Activated CD4-positive, alpha-beta T cell treated with anti-CD3 and anti-CD28 coated beads for 24 hours (primary cell): ENCODE data around the gene HUS1.

Source experiments
- DNase-seq, 2 donors: peaks; one replicate each; pipeline ENCODE4 v3.0.0-alpha.2; 2020; ENCODE audit warnings: low read depth in 2 of 2

The HUS1 gene

DNA sequence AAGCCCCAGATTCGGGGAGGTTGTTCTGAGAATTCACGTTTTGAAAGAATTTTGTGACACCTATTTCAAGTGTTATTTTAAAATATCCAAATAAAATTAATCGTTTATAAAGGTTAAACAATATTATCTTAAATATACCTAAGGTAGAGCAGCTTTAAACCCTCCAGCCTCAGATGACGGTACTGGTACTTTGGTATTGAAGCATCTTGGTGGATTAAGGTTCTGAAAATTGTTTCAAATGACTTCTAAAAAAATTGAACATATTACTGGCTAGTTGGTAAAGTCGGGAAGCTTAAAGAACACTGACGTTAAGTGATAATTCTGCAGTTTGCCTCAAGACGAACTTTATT lies 392 bp upstream of the HUS1 start:
- DNase-seq, result no peak

DNA sequence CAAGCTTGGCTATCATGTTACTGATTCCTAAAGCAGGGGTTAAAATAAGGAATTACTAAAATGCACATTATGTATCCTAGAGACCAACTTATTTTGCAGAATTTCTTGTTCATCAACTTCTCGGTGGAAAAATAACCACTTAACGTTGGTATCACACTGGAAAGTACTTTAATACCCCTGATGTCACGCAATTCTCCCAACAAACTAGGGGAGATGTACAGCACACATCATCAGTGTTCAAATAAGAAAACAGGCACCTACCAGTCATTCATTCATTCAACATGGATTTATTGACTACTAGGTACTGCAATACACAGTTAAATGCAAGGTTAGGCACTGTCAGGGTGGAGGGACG lies 648 bp downstream of the HUS1 start:
- no peak for DNase-seq

DNA sequence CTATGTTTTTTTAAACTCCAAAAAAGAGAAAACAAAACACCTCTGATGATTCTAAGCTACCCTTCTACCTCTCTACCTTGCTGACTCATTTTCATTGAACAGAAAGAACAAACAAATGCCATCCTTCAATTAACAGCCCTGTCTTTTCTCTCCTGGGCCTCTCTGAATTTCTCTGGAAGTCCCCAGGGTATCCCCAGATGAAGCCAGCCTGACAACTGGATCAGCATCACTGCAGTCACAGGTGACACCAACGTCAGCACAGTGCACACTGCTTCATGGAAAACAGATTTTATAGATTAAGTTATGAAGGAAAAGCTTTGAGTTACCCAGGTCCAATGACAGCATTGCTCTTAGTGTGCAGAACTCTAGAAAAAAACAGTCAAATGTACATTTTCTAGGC lies 5.7 kb downstream of the HUS1 start:
- no peak for DNase-seq

DNA sequence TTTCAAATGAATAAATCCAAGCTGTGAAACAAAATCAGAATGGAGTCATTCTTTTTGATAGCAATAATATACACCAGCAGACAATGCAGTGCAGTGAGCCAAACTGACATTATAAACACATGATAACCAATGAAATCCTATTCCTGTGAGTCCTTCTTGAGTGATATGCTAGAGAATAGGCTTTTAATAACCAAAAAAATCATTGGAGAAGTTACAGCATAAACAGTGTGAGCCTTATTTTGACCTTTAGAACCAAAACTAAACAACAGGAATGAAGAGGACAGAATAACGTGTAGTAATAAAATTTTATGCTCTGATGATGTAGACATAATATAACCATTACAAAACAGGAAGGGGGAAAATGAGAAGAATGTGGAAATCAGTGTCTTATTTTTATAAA lies 8.7 kb downstream of the HUS1 start:
- DNase-seq, result no peak

DNA sequence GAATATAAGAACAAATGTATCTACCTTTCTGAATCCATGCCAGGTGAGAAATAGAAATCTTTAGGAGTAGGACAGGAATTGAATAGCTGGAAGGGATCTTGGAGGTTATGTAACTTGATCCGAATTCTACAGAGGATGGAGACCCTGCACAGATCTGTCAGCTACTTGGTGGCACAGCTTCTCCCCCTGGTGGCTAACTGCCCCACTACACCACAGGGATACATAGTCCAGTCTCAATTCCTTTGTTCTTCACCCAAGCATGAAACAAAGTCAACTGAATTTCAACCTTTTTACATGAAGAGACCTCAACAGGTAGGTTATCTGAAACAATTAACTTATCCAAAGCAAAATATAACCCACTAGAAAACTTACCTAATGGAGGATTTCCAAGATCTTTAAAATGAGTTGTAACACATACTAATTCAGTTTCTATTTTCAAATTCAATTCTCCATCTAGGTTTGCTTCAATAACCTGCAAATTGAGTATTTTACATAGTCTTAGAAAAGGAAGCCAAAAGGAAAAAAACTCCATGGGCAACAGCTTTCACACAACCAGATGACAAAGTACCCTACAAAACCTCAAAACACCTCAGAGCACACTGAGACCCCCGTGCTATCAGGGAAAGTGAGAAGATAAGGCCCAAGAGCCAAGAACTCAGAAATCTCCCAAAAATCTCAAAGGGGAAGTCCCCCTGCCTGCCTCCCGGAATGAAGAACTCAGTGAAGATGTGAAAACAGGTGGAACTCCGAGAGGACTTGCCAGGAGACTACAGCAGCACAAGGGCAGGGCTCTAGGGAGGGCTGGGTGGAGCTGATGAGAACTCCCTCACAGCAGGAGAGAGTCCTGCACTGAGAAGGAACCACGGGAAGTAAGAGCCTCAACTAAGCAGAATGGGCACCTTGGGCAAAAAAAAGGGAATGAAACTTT lies 10.3 kb downstream of the HUS1 start:
- DNase-seq, result peak; percentile 31 to 38

DNA sequence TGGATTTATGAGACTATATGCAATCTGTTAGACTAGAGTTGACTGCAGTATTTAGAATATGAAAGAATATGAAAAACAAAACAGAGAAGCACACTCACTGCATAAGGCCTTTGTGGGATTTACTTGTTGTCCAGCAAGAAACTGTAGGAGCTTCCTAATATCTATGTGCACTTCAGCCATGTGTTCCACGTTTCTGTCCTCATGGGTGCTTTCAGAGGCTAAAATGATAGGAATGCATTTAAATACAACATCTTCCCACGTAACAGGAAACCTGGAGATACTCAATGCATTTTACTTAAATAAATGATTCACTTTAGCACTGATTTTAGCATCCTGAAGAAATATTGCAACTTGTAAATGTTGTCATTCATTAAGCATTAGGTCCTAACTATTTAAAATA lies 11.7 kb downstream of the HUS1 start:
- DNase-seq, result no peak

DNA sequence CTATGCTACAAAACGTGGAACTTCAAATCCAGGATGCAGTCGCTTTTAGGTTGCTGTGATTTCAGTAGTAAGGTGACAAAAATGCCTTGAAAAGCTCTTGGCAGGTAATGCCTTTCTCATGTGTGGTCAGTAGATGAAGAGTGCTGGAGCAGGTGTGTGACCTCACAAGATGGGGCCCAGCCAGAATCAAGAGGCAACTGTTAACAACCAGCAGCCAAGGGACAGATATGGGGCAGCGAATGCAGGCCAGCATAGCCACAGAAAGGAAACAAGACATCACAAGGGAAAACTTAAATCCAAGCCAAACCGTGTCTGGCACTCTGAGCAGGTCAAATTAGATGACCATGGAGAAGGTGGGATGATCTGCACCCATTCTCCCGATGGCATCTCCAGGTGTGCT lies 12.3 kb downstream of the HUS1 start:
- DNase-seq, result no peak

DNA sequence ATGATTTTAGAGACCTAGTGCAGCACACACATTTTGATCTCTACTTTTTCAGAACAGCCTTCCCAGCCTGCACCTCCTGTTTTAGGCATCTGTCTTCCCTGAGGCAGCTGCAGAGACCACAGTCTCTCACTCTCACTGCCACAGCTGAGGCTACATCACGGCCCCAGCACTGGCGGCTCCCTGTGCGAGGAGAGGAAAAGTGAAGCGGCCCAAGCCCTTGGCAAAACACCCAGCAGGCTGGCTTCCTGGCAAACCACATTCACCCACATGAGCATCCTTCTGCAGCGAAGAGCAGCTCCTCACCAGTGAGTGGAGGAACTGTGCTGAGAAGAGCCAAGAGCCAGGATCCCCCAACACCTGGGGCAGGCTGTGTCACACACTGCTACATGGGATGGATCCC lies 14.0 kb downstream of the HUS1 start:
- no peak for DNase-seq

DNA sequence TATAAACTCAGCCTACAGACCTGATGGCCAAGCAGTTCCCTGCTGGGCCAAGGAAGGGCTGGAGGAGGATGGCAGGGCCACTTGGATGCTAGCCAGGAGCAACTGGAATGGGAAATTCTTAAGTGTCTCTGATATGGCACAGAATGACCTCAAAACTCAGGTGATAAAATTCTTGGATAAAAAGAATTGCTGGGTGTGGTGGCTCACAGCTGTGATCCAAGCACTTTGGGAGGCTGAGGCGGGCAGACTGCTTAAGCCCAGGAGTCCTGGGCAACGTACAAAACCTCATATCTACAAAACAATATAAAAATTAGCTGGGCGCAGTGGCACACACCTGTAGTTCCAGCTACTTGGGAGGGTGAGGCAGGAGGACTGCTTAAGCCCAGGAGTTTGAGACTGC lies 17.2 kb downstream of the HUS1 start:
- DNase-seq, result no peak

DNA sequence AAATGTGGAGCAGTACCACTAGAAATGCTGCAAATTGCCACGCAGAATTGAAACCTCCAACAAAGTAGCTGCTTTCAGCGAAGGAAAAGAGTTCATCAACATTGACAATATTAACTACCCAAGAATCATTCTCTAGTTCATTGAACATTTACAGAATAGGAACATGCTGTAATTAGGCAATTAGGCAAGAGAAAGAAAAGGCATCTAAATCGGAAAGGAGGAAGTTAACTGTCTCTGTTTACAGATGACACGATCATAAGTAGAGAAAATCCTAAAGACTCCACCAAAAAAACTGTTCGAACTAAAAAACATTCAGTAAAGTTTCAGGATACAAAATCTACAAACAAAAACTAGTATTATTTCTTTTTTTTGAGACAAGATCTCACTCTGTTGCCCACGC lies 22.3 kb downstream of the HUS1 start:
- no peak for DNase-seq

DNA sequence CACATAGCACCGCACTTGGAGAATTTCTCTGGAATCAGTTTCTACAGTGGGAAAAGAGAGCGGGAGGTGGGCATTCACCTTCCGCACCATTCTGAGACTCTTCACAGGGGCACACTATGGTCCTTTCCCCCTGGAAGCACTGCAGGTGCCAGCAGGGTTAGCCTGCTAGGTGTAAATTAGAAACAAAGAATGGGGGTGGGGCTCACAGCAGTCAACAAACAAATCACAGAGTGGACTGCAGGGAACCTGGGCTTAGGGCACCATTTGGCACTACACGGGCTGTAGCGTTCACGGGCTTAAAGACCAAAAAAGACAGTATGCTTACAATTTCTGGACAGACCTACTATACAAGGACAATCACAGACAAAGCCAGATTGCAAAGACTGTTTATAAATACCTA lies 23.2 kb downstream of the HUS1 start:
- no peak for DNase-seq

DNA sequence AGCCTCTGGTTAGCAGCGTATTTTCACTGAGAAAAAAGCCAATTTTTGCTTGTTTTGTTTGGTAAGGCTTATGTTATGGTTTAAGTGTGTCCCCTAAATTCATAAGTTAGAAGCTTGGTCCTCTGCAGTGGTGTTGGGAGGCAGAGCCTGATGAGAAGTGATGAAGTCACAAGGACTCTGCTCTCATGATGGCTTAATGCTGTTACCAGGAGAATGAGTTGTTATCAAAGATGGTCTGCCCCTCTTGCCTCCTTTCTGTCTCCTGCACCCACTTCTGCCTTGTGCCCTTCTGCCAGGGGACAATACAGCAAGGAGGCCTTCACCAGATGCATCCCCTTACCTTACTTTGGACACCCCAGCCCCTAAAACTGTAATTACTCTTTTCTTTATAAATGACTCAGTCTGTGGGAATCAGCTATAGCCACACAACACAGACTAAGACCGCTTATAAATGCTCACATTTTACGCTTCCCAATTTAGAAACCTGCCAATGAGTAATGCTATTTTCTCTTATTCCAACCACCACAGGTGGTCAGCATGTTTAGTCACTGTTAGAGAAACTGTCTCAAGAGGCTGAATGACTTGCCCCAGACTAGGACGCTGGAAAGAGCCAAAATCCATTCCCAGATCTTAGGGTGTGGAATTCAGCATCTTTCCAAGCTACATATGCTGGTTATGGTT lies 25.0 kb downstream of the HUS1 start:
- no peak for DNase-seq

DNA sequence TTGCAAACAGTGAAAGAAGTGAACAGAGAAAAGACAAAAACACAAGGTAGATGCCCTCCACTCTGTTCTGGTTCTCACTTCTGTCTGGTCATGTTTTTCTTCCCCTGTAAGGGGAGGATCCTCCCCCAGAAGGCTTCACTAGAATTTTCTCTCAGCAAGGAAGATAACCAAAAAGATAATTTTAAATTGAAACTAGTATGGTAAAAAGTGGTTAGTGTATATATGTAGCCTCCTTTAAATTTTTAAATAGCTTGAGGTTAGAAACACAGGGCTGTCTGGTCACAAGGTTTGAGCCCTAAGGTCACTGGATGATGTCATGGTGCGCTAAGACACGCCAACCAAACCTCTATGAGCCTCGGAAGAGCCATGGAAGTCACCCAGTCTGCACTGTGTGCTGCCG lies 25.6 kb downstream of the HUS1 start:
- no peak for DNase-seq

DNA sequence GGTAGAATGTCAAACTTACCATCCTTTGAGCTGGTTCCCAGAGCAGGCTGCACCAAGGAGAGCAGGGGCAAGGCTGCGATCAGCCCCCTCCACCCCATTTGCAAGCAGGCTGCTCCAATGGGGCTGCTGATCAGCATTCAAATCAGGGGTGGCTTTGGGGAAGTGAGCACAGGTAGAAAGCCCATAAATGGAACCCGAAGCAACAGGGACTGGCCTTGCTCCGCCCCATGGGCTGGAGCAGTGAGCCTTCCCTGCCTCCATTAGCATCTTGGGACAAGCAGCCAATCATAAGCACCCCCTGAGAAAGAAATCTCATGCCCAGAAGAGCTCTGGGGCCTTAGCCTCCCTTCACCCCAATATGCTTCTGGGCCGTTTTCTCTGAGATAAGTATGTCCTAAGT lies 27.2 kb downstream of the HUS1 start:
- no peak for DNase-seq

DNA sequence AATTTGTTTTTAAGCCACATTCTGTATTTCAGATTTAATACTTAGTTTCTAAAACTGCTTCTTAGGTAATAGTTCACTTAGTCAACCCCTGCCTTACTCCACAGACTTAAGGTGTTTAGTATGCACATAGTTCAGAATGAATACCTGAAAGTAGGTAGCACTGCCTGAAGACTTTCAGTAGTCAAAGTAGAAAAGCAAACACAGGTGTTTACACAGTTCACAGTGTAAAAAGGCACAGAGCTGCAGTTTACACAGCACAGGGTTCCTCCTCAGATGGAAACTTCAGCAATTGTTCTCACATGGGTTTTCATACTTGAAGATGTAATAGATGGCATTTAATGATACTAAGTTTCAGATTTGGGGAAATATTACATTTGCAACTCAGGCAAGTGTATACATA lies 28.0 kb downstream of the HUS1 start:
- no peak for DNase-seq

DNA sequence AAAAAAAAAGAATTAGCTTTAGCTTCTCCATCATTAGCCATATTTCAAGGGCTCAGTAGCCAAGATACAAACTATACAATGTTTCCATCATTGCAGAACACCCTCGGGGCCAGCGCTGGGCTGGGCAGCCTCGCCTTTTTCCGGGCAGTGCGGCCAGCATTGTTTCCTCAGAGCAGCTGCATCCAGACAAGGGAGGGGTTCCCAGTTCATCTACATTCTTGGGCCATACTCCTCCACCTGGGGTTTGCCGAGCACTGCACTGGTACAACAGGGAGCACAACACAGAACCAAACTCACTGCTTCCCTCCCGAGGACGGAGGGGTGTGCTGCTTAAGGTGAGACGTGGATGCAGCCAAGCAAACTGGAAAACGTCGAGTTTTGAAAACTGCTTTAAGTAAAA lies 28.7 kb downstream of the HUS1 start:
- DNase-seq, result no peak

DNA sequence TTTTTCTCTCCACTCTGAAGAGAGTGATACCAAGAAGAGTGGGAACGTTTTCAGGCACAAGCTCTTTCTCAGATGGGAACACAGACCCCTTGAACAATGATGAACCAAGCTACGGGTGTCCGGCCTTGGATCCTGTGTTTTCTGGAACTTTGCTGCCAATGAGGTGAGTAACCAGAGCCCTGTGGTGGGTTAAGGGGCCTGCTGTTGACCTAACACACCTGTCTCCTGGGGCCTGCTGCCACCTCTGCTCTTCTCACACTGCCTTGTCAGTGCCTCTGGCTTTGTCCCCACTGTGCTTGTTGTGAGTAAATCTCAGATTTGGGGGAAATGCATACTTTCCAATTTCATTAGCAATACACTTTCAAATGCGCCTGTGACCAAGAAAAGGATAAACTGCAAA lies 29.7 kb downstream of the HUS1 start:
- no peak for DNase-seq

DNA sequence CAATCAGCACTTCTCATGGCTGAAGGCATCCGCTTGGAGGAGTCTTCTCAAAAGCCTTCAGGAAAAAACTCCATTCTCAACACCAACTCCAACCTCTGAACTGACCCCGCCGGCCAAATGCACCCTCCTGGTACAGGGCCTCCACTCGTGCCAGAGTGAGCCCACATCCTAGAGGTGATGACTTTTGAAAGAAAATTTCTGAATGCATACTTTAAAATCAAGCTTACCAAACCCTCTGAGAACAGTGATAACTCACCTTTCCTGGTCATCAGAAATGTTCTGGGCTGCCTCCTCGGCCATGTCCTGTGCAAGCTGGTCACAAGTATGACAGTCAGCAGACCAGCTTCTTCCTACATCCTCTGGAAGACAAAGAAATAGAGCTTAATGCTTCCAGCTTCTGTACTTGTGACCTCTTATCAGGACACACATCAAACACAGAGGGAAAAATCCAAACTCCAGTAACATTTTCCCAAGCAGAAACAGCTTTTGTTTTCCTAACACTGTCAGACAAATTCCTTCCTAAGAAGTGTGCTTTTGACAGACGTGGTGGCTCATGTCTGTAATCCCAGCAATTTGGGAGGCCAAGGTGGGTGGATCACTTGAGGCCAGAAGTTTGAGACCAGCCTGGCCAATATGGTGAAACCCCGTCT lies 31.1 kb downstream of the HUS1 start, which contains the start of gene PKD1L1:
Gene PKD1L1 (minus strand): TSS at position 326 of the 650 bp plus-strand sequence. CDS start 26 bp downstream, at position 300.
- DNase-seq, result no peak

DNA sequence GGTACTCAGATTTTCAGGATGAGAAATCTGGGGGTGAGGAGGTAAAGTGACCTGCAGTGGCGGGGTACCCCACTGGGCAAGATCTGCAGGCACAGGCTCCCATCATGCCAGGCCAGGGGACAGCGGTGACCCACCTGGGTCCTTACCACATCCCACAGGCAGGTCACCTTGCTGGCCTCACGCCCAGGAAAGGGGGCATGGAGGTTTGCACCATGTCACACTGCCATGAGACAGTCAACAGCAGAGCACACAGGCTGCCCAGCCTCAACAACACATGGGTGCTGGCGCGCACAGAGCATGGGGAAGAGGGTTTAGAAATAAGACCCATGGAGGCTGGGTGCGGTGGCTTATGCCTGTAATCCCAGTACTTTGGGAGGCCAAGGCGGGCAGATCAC lies 32.1 kb downstream of the HUS1 start:
- DNase-seq, result no peak

DNA sequence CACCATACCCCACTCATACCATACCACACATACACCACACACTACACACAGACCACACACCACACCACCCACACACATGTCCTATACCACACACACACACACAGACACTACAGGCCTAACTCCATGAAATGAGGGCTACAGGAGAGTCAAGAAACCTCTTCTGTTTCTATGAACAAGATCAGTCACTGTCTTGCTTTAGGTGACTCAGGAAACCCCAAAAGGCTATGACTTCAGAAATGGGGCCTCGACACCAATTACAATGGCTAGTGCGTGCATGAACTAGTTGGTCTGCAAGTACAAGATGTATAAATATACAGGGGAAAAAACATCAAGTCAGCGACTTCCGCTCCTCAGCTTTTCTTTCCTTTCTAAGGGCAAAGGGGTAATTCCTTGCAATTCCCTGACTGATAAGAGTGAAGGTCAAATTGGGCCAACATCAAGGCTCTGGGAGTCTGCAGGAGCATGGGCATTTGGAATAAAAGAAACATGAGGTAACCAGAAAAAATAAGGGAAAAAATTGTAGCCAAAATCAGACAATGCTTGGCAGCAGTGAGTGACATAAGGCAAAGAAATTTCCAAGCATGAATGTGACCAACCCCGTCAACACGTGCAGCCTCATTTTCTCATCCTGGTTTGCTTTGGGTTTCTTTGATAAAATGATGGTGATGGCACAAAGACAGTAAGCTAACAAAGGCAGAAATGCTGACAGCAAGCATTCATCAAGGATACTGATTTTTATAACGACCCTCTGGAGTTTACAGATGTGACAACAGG lies 32.6 kb downstream of the HUS1 start:
- DNase-seq, result no peak

DNA sequence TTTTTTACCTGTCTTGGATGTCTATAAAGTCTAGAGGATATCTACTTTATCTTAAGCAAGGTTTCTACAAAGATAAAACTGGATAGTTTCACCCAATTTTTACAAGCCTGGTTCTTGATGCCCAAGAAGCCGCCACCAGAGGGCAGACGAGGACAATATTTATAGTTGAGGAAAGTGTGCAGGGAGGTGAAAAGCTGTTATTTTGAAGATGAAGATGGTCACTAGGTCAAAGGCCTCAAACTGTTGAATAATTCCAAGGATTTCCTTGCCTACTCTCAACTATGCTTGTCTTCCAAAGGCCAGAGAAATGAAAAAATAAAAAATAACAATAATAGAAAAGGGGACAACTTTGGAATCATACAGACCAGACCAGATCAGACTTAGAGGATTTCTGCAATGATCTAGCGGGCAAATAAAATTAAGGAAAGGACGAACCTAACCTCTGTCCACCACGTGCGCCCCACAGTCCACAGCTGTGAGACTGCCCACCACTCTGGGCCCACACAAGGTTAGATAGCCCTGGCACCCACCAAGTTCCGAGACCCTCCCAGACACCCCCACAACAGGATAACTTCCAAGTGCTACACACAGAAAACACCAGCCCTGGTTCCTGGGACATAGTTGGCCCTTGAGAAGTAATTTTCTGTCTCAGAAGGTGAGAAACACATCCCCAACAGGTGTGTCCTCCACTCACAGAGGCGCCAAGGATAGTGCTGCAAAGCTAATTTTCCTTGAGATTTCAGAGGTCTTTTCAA lies 34.0 kb downstream of the HUS1 start:
- peak; percentile 69 to 70 for DNase-seq
